Endodermal cell (in vitro differentiated cells): ENCODE measurements around the gene MRTO4. TPM values are rescaled to one million over a fixed set of nuclear protein-coding genes. Genes with fewer than 3 reads are reported as not detected.

Source experiments
- DNase-seq: peaks from one replicate; pipeline ENCODE4 v3.0.0-alpha.2; 2017
- H3K27ac ChIP-seq: 2 replicates; pipeline ENCODE4 v1.5.1; 2013; ENCODE audit warnings: mild to moderate bottlenecking, low read depth, low read length, moderate library complexity
- H3K27me3 ChIP-seq: 2 replicates; pipeline ENCODE4 v1.6.1; 2013; ENCODE audit warnings: mild to moderate bottlenecking, low read length, moderate library complexity; ENCODE audit not compliant: insufficient read depth, control insufficient read depth, poor library complexity, severe bottlenecking
- H3K36me3 ChIP-seq: 2 replicates; pipeline ENCODE4 v1.7.0; 2013; ENCODE audit warnings: mild to moderate bottlenecking, low read length, moderate library complexity; ENCODE audit not compliant: control insufficient read depth, insufficient read depth
- H3K4me1 ChIP-seq: one replicate; pipeline ENCODE4 v1.7.0; 2013; ENCODE audit warnings: low read length; ENCODE audit not compliant: control insufficient read depth, insufficient read depth
- H3K4me3 ChIP-seq: 2 replicates; pipeline ENCODE4 v1.5.1; 2013; ENCODE audit warnings: mild to moderate bottlenecking, low read length, moderate library complexity
- H3K9ac ChIP-seq: 2 replicates; pipeline ENCODE4 v1.6.1; 2013; ENCODE audit warnings: mild to moderate bottlenecking, low read length, moderate library complexity; ENCODE audit not compliant: poor library complexity, severe bottlenecking; ENCODE audit errors: extremely low read depth
- H3K9me3 ChIP-seq: 2 replicates; pipeline ENCODE4 v1.6.1; 2013; ENCODE audit warnings: mild to moderate bottlenecking, low read length, moderate library complexity; ENCODE audit not compliant: control insufficient read depth
- H3K27ac Mint-ChIP-seq: 2 replicates; pipeline ENCODE4 v1.8.0; 2020; ENCODE audit warnings: mixed read lengths
- H3K27me3 Mint-ChIP-seq: 2 replicates; pipeline ENCODE4 v1.8.0; 2021; ENCODE audit warnings: mild to moderate bottlenecking, mixed read lengths; ENCODE audit not compliant: insufficient read depth
- H3K36me3 Mint-ChIP-seq: 2 replicates; pipeline ENCODE4 v1.8.0; 2020; ENCODE audit warnings: low read depth, mixed read lengths
- H3K4me1 Mint-ChIP-seq: 2 replicates; pipeline ENCODE4 v1.8.0; 2020; ENCODE audit warnings: mixed read lengths
- H3K4me3 Mint-ChIP-seq: 2 replicates; pipeline ENCODE4 v1.8.0; 2020; ENCODE audit warnings: mild to moderate bottlenecking, moderate library complexity, mixed read lengths
- H3K9me3 Mint-ChIP-seq: 2 replicates; pipeline ENCODE4 v1.8.0; 2020; ENCODE audit warnings: mild to moderate bottlenecking, mixed read lengths
- WGBS, 2 experiments: methylation state at CpG; one replicate each; pipeline versions ENCODE4 v1.1.5 to v1.1.7; 2013; ENCODE audit warnings: missing lambda C conversion rate in 2 of 2, mixed read lengths in 1 of 2; ENCODE audit not compliant: insufficient coverage in 1 of 2, insufficient read length in 1 of 2; 5-methylcytosine and 5-hydroxymethylcytosine counted together
- total RNA-seq, 2 donors: library from RNA; stranded (reverse); fragmentation: NEBNext Ultra II Directional in 1 of 2; extraction: Animal tissue kit (Norgen Biotek cat#: 25700) in 1 of 2; gene quantifications; 2 replicates in 1 of 2; 3 replicates in 1 of 2; pipeline ENCODE4 v1.2.1, GENCODE V29; 2021
- TF ChIP-seq, protein P1 (sequence below): fragments of 200-600 bp; sonication (generic); conservative IDR thresholded peaks from 2 replicates; pipeline ENCODE4 v1.5.0; 2021; ENCODE audit warnings: antibody characterized with exemption, mild to moderate bottlenecking

MRTO4 gene
- total RNA-seq, 2 donors from 2014 or later: 37.7 to 44.5 TPM

DNA sequence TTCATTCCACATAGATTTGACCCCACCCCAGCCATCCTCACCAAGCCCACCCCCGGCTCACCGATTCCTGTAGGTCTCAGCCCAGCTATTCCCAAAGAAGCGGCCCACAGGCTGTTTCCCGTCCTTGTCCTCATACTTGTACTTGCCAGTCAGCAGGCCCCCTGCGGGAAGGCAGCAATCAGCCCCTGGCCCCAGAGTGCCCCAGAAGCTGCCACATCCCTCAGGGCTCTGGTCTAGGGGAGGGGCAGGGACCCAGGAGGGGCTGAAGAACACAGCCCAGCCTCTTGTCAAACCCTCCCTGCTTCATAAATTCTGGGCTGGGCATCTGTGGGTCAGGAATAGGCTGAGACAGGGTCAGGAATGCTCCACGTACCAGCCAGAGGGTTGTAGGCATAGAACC is 55.3 kb downstream of the MRTO4 start:
- no peaks in the 10 kb centered on the region for H3K9me3 ChIP-seq
- peaks cover 58% of the 10 kb centered on the region for H3K36me3 Mint-ChIP-seq
- WGBS, 2 experiments: 95% methylated on average over 6 of the region's 6 CpGs; no CpG with 5 or more reads in 1 of the 2 experiments

DNA sequence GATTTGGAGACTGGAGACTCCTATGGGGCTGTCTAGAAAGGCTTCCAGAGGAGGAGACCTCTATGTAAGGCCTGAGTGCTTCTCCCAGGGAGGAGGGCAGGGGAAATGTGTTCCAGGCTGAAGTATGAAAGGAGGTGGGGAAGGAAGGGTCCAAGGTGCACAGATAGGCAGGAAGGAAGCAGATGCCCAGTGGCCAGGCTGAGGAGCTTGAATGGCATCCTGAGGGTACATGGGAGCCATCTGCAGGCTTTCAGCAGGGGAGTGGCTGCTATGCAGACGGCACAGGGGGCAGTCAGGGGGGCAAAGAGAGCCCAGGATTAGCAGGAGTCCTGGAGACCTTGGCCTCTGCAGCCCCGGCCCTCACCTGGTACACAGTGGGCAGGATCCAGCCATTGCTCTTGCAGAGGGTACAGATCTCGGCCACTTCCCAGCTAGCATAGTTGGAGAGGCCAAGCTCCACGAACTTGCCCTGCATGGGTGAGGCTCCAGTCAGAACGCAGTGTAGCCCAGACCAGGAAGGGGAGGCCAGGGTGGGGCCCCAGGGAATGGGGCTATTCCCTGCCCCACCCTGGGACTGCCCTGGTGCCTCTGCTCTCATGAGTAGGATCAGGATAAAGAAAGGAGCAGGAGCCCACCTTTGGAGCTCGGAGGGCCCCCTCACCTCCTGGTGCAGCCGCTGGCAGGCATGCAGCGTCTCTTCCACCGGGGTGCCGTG is 56.3 kb downstream of the MRTO4 start:
- Histone ChIP-seq H3K27ac (no peak overlapping the region), H3K9me3 (no peaks in the 10 kb centered on the region), H3K4me1 (peaks cover 3% of the 10 kb centered on the region), H3K27me3 (no peaks in the 10 kb centered on the region), H3K9ac (no peak overlapping the region), H3K36me3 (peaks cover 55% of the 10 kb centered on the region), H3K4me3 (no peak overlapping the region)
- Mint-ChIP-seq H3K36me3 (peaks cover 48% of the 10 kb centered on the region), H3K9me3 (no peaks in the 10 kb centered on the region), H3K4me1 (peaks cover 10% of the 10 kb centered on the region), H3K27me3 (no peaks in the 10 kb centered on the region), H3K4me3 (no peak overlapping the region), H3K27ac (no peak overlapping the region)
- no peak for DNase-seq
- TF ChIP-seq, protein P1, sequence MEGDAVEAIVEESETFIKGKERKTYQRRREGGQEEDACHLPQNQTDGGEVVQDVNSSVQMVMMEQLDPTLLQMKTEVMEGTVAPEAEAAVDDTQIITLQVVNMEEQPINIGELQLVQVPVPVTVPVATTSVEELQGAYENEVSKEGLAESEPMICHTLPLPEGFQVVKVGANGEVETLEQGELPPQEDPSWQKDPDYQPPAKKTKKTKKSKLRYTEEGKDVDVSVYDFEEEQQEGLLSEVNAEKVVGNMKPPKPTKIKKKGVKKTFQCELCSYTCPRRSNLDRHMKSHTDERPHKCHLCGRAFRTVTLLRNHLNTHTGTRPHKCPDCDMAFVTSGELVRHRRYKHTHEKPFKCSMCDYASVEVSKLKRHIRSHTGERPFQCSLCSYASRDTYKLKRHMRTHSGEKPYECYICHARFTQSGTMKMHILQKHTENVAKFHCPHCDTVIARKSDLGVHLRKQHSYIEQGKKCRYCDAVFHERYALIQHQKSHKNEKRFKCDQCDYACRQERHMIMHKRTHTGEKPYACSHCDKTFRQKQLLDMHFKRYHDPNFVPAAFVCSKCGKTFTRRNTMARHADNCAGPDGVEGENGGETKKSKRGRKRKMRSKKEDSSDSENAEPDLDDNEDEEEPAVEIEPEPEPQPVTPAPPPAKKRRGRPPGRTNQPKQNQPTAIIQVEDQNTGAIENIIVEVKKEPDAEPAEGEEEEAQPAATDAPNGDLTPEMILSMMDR: no peak
- WGBS, 2 experiments: 95% methylated on average over 8 to 10 of the region's 10 CpGs

More for the DNA sequence above, 55.3 kb downstream of the MRTO4 start:
- no peak overlapping the region for H3K27ac ChIP-seq
- no peak for DNase-seq
- Mint-ChIP-seq H3K4me3 (no peak overlapping the region), H3K27ac (no peak overlapping the region), H3K4me1 (peaks cover 6% of the 10 kb centered on the region), H3K27me3 (no peaks in the 10 kb centered on the region), H3K9me3 (no peaks in the 10 kb centered on the region)
- H3K9ac ChIP-seq: no peak overlapping the region
- H3K4me1 ChIP-seq: peaks cover 3% of the 10 kb centered on the region
- H3K4me3 ChIP-seq: no peak overlapping the region
- H3K36me3 ChIP-seq: peaks cover 59% of the 10 kb centered on the region
- no peaks in the 10 kb centered on the region for H3K27me3 ChIP-seq
- TF ChIP-seq, protein P1: no peak

DNA sequence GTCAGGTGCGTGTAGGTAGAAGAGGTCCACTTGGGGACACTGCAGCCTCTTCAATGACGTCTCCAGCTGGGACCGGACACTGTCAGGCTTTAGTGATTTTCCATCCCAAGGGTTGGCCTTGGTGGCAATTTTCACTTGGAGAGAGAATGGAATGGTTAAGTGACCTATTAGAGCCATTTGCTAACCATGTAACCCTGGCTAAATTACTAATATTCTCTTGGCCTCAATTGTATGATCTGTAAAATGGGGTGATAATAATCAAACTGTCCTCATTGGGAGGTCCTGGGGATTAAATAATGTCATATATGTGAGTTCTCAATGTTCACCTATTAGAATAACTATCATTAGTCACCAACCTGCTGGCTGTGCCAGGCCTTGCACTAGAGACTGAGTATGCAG is 56.9 kb downstream of the MRTO4 start:
- TF ChIP-seq, protein P1: no peak
- Histone ChIP-seq H3K9ac (no peak overlapping the region), H3K9me3 (no peaks in the 10 kb centered on the region), H3K27ac (no peak overlapping the region), H3K27me3 (no peaks in the 10 kb centered on the region), H3K36me3 (peaks cover 50% of the 10 kb centered on the region), H3K4me1 (peaks cover 3% of the 10 kb centered on the region), H3K4me3 (no peak overlapping the region)
- Mint-ChIP-seq H3K4me3 (no peak overlapping the region), H3K36me3 (peaks cover 45% of the 10 kb centered on the region), H3K9me3 (no peaks in the 10 kb centered on the region), H3K4me1 (peaks cover 15% of the 10 kb centered on the region), H3K27me3 (no peaks in the 10 kb centered on the region), H3K27ac (no peak overlapping the region)
- DNase-seq: no peak
- WGBS, 2 experiments: 82 to 88% methylated on average over 3 of the region's 3 CpGs
